Measurements from ENCODE around the gene HEPH. TPM values are rescaled to one million over a fixed set of nuclear protein-coding genes. Genes with fewer than 3 reads are reported as not detected.

Gene HEPH
- total and polyA plus RNA-seq, 9 of the 15 experiments (the other 6 are each of a cell fraction or from before 2014, with no cell fraction given), result 22.4 to 67.6 (median 42.9) TPM

GRCh38 chrX:66164470-66164869, 423 bp downstream of the HEPH start:
- 0% methylated on average over 3 of the region's 3 CpGs for WGBS (ENCODE audit: insufficient coverage, low coverage, missing lambda C conversion rate)
- no peak for DNase-seq (ENCODE audit: extremely low read depth in 1 of 4, low spot score in 3 of 4)
- Histone ChIP-seq H3K79me2 (ENCODE audit: control insufficient read depth, insufficient read depth, low read length) (peaks cover 71% of the 10 kb centered on the region), H3K4me1 (replicated peaks in 1 of 2; ENCODE audit: control insufficient read depth in 2 of 2, insufficient read depth in 2 of 2, low read length in 2 of 2) (peaks cover 0 to 20% of the 10 kb centered on the region in 2 experiments; a peak in 2 of 5 replicates), H3K4me2 (ENCODE audit: insufficient read depth, low read length) (peak overlapping the region; percentile 85), H3K9me3 (replicated peaks; ENCODE audit: control insufficient read depth, insufficient read depth, low read depth, low read length) (no peaks in the 10 kb centered on the region), H3K9me1 (ENCODE audit: control insufficient read depth, insufficient read depth, low read length) (no peaks in the 10 kb centered on the region), H2AFZ (ENCODE audit: low read depth, low read length) (peak overlapping the region; percentile 64; the same call in 1 of the 2 replicates), H3K9ac (ENCODE audit: insufficient read depth in 1 of 2, low read depth in 2 of 2, low read length in 2 of 2) (peak overlapping the region; percentile 28 to 78; a peak in 3 of 4 replicates), H3K27ac (ENCODE audit: extremely low read depth, low read depth, low read length) (peak overlapping the region; percentile 89), H3K4me3 (peak overlapping the region; percentile 66), H3K27me3 (ENCODE audit: control insufficient read depth in 2 of 2, insufficient read depth in 2 of 2, low read length in 2 of 2) (no peaks in the 10 kb centered on the region), H3K36me3 (ENCODE audit: control insufficient read depth, insufficient read depth, low read length) (peaks cover 31% of the 10 kb centered on the region), H4K20me1 (replicated peaks; ENCODE audit: control insufficient read depth, insufficient read depth, low read length) (no peaks in the 10 kb centered on the region)
- no peak for TF ChIP-seq SMAD4 (CRISPR knock-in tag; conservative IDR thresholded peaks at IDR 0.05)
- TF ChIP-seq RBFOX2 (IDR thresholded peaks at IDR 0.05; ENCODE audit: low read depth, low read length), result 0 out of 2 replicates have a peak, but pooled peaks have one; percentile 25
- no peak for TF ChIP-seq PTRF (tag; IDR thresholded peaks at IDR 0.05)
- peak; percentile 9; the same call in 1 of the 2 replicates for TF ChIP-seq PHF8 (IDR thresholded peaks at IDR 0.05; ENCODE audit: borderline replicate concordance, low read length)
- TF ChIP-seq ZFP1 (CRISPR knock-in tag; IDR thresholded peaks at IDR 0.05), result no peak
- ChIA-PET POLR2A (interaction anchor here (0.6 to 1.4 kb wide), 9 partner anchors 9 to 504 kb away, joined by 3 to 5 read pairs (median 3); no protein-coding TSS in a partner anchor), CTCF (ENCODE audit: low intra/inter-chr PET ratio) (no interaction called here)
- intact Hi-C loops (cut with micrococcal nuclease), result loop anchor here (5.0 kb wide), 2 partner anchors 132 to 147 kb away; no protein-coding TSS in a partner anchor
- in situ Hi-C loops (cut with MboI), result no loop called here
- FAIRE-seq, result no peak
- no peak for ATAC-seq
- no TSS peak for BruUV-seq (replicated peaks)

- H3K9me1 ChIP-seq (ENCODE audit: control insufficient read depth, insufficient read depth, low read length), result no peaks in the 10 kb centered on the region
- BruUV-seq (replicated peaks), result no TSS peak
- ATAC-seq (no peak), DNase-seq (ENCODE audit: extremely low read depth in 1 of 4, low spot score in 3 of 4) (no peak), FAIRE-seq (no peak)
- H3K9ac ChIP-seq (ENCODE audit: insufficient read depth in 1 of 2, low read depth in 2 of 2, low read length in 2 of 2), result peak overlapping the region in 1 of 2 experiments; percentile 78; a peak in 2 of 4 replicates
- in situ Hi-C loops (cut with MboI) (no loop called here), intact Hi-C loops (cut with micrococcal nuclease) (loop anchor here (5.0 kb wide), 3 partner anchors 38 to 148 kb away; no protein-coding TSS in a partner anchor)
- ChIA-PET CTCF (ENCODE audit: low intra/inter-chr PET ratio) (no interaction called here), POLR2A (interaction anchor here (0.6 to 1.4 kb wide), 3 partner anchors 8 to 112 kb away, joined by 3 to 5 read pairs (median 4); no protein-coding TSS in a partner anchor)
- H3K36me3 ChIP-seq (ENCODE audit: control insufficient read depth, insufficient read depth, low read length), result peaks cover 34% of the 10 kb centered on the region
- H3K9me3 ChIP-seq (replicated peaks; ENCODE audit: control insufficient read depth, insufficient read depth, low read depth, low read length), result no peaks in the 10 kb centered on the region
- H3K79me2 ChIP-seq (ENCODE audit: control insufficient read depth, insufficient read depth, low read length), result peaks cover 76% of the 10 kb centered on the region
- H3K4me2 ChIP-seq (ENCODE audit: insufficient read depth, low read length), result peak overlapping the region; percentile 85
- no peak overlapping the region for H2AFZ ChIP-seq (ENCODE audit: low read depth, low read length)
- peak overlapping the region; percentile 66 for H3K4me3 ChIP-seq
- H3K27me3 ChIP-seq (ENCODE audit: control insufficient read depth in 2 of 2, insufficient read depth in 2 of 2, low read length in 2 of 2), result no peaks in the 10 kb centered on the region
- no peaks in the 10 kb centered on the region for H4K20me1 ChIP-seq (replicated peaks; ENCODE audit: control insufficient read depth, insufficient read depth, low read length)
- no peak overlapping the region for H3K27ac ChIP-seq (ENCODE audit: extremely low read depth, low read depth, low read length)
- H3K4me1 ChIP-seq (replicated peaks in 1 of 2; ENCODE audit: control insufficient read depth in 2 of 2, insufficient read depth in 2 of 2, low read length in 2 of 2), result peaks cover 0 to 20% of the 10 kb centered on the region in 2 experiments; a peak in 2 of 5 replicates
- 0% methylated on average over 2 of the region's 2 CpGs for WGBS (ENCODE audit: insufficient coverage, low coverage, missing lambda C conversion rate)
- peak; percentile 39; the same call in 1 of the 2 replicates for TF ChIP-seq MAFF (IDR thresholded peaks at IDR 0.05; ENCODE audit: low read length)
- TF ChIP-seq MAFK (IDR thresholded peaks at IDR 0.05; ENCODE audit: low read length), result peak; percentile 38; the same call in 1 of the 2 replicates
- TF ChIP-seq TEAD2 (tag; IDR thresholded peaks at IDR 0.05), result no peak
- TF ChIP-seq E2F8 (IDR thresholded peaks at IDR 0.05; ENCODE audit: low read depth, partially characterized antibody), result no peak
- TF ChIP-seq MAFG (tag; conservative IDR thresholded peaks at IDR 0.05), result peak; percentile 64
- TF ChIP-seq RCOR1 (IDR thresholded peaks at IDR 0.05; ENCODE audit: borderline replicate concordance in 1 of 2, low read depth in 2 of 2, low read length in 2 of 2), result no peak
- 0 out of 2 replicates have a peak, but pooled peaks have one; percentile 21 for TF ChIP-seq RBFOX2 (IDR thresholded peaks at IDR 0.05; ENCODE audit: low read depth, low read length)
- TF ChIP-seq RHOXF2B (CRISPR knock-in tag; conservative IDR thresholded peaks at IDR 0.05), result no peak
- TF ChIP-seq ZNF41 (CRISPR knock-in tag; conservative IDR thresholded peaks at IDR 0.05), result no peak
- TF ChIP-seq ZNF316 (IDR thresholded peaks at IDR 0.05), result peak; percentile 85
These were observed 884 bp downstream of the HEPH start for GRCh38 chrX:66164931-66165330.
